B cell (primary cell): ENCODE measurements around the gene MAP2K1. TPM values are rescaled to one million over a fixed set of nuclear protein-coding genes. Genes with fewer than 3 reads are reported as not detected.

ENCODE experiments used
- ATAC-seq: fragments of 200-7000 bp; cut with Tn5 transposase; one replicate; pipeline ENCODE4 v1.10.0; 2021; ENCODE audit warnings: low read depth, mild to moderate bottlenecking, moderate number of reproducible peaks, moderate library complexity
- CTCF ChIA-PET: fragments of 350-600 bp; sonication (Branson Sonifier 250); formaldehyde crosslinking; loops from one replicate; lab custom pipeline; 2021; ENCODE audit warnings: antibody characterized with exemption, inconsistent platforms; lab: Charles Lee
- POLR2A ChIA-PET: fragments of 350-600 bp; sonication (Branson Sonifier 250); formaldehyde crosslinking; loops from one replicate; lab custom pipeline; 2021; ENCODE audit warnings: antibody characterized with exemption; lab: Charles Lee
- DNase-seq: peaks from one replicate; pipeline ENCODE4 v3.0.0; 2013
- H2AFZ ChIP-seq: 2 replicates; pipeline ENCODE4 v1.6.1; 2012; ENCODE audit warnings: mild to moderate bottlenecking, low read depth, low read length; ENCODE audit not compliant: insufficient read depth, poor library complexity, severe bottlenecking
- H3K27ac ChIP-seq, 2 donors: 1 replicate in 1 of 2; 2 replicates in 1 of 2; pipeline ENCODE4 v1.5.1; 2012 to 2013; ENCODE audit warnings: low read length in 2 of 2, mild to moderate bottlenecking in 2 of 2, moderate library complexity in 1 of 2
- H3K27me3 ChIP-seq, 4 experiments: fragments of 200-600 bp in 1 of 4; sonication (generic) in 1 of 4; replicated peaks in 1 of 4; 1 replicate in 2 of 4; 2 replicates in 2 of 4; pipeline versions ENCODE4 v1.6.1 to v1.7.0; 2013 to 2016; ENCODE audit warnings: low read length in 3 of 4, mild to moderate bottlenecking in 2 of 4, mixed read lengths in 1 of 4, moderate library complexity in 1 of 4; ENCODE audit not compliant: insufficient read depth in 4 of 4, control insufficient read depth in 3 of 4; ENCODE audit errors: control extremely low read depth in 1 of 4
- H3K36me3 ChIP-seq, 2 experiments: replicated peaks in 1 of 2; 1 replicate in 1 of 2; 2 replicates in 1 of 2; pipeline versions ENCODE4 v1.6.1 to v1.7.1; 2013; ENCODE audit warnings: low read length in 1 of 2; ENCODE audit not compliant: insufficient read depth in 2 of 2, control insufficient read depth in 1 of 2; ENCODE audit errors: control extremely low read depth in 1 of 2, extremely low read depth in 1 of 2
- H3K4me1 ChIP-seq, 2 donors: fragments of 200-600 bp in 1 of 2; sonication (generic) in 1 of 2; 1 replicate in 1 of 2; 2 replicates in 1 of 2; pipeline versions ENCODE4 v1.5.1 to v1.6.1; 2013 to 2017; ENCODE audit warnings: low read length in 2 of 2; ENCODE audit not compliant: control insufficient read depth in 2 of 2, insufficient read depth in 2 of 2
- H3K4me2 ChIP-seq: replicated peaks from 2 replicates; pipeline ENCODE3; 2012; ENCODE audit warnings: mild to moderate bottlenecking, low read depth, low read length; ENCODE audit not compliant: poor library complexity, severe bottlenecking
- H3K4me3 ChIP-seq, 5 experiments: fragments of 200-600 bp in 1 of 5; sonication (generic) in 1 of 5; 1 replicate in 3 of 5; 2 replicates in 2 of 5; pipeline versions ENCODE4 v1.5.1 to v1.7.0; 2011 to 2016; ENCODE audit warnings: low read length in 4 of 5, mild to moderate bottlenecking in 4 of 5, low read depth in 2 of 5, control low read depth in 1 of 5, moderate library complexity in 1 of 5; ENCODE audit not compliant: insufficient read depth in 1 of 5; ENCODE audit errors: control extremely low read depth in 1 of 5, extremely low read depth in 1 of 5
- H3K79me2 ChIP-seq: fragments of 200-600 bp; sonication (generic); one replicate; pipeline ENCODE4 v1.6.0; 2016; ENCODE audit warnings: low read length; ENCODE audit not compliant: control insufficient read depth, insufficient read depth
- H3K9ac ChIP-seq: fragments of 200-600 bp; sonication (generic); 2 replicates; pipeline ENCODE4 v1.6.1; 2017; ENCODE audit warnings: mild to moderate bottlenecking, low read length, moderate library complexity
- H3K9me3 ChIP-seq, 3 donors: one replicate each; pipeline versions ENCODE4 v1.6.1 to v1.7.1; 2013; ENCODE audit warnings: low read length in 2 of 3; ENCODE audit not compliant: control insufficient read depth in 2 of 3, insufficient read depth in 1 of 3; ENCODE audit errors: control extremely low read depth in 1 of 3
- H4K20me1 ChIP-seq: 2 replicates; pipeline ENCODE4 v1.6.0; 2012; ENCODE audit warnings: mild to moderate bottlenecking, low read length; ENCODE audit not compliant: insufficient read depth, control insufficient read depth, poor library complexity, severe bottlenecking
- H3K27ac Mint-ChIP-seq: one replicate; pipeline ENCODE4 v1.8.0; 2021; ENCODE audit warnings: mixed read lengths
- H3K27me3 Mint-ChIP-seq: one replicate; pipeline ENCODE4 v1.8.0; 2021; ENCODE audit warnings: mixed read lengths
- H3K4me1 Mint-ChIP-seq: one replicate; pipeline ENCODE4 v1.8.0; 2021; ENCODE audit warnings: mixed read lengths
- H3K4me3 Mint-ChIP-seq: one replicate; pipeline ENCODE4 v1.8.0; 2021; ENCODE audit warnings: mixed read lengths
- H3K9me3 Mint-ChIP-seq: one replicate; pipeline ENCODE4 v1.8.0; 2022; ENCODE audit warnings: mixed read lengths; ENCODE audit not compliant: insufficient read depth
- CTCF ChIP-seq: fragments of 200-600 bp; IDR thresholded peaks from one replicate; pipeline ENCODE4 v1.8.0; 2022; ENCODE audit warnings: antibody characterized with exemption, mild to moderate bottlenecking
- EZH2 ChIP-seq: IDR thresholded peaks from 2 replicates; pipeline ENCODE4 v1.6.1; 2012; ENCODE audit warnings: borderline replicate concordance, low read depth, mild to moderate bottlenecking, moderate library complexity, low read length; ENCODE audit not compliant: insufficient read depth, poor library complexity, severe bottlenecking
- WGBS: methylation state at CpG from one replicate; pipeline ENCODE4 v1.1.5; 2013; ENCODE audit warnings: missing lambda C conversion rate; ENCODE audit not compliant: insufficient coverage; 5-methylcytosine and 5-hydroxymethylcytosine counted together
- intact Hi-C: fragments of 100-400 bp; cut with micrococcal nuclease; formaldehyde crosslinking; loops from one replicate; pipeline ENCODE4 v1.10.0; 2022
- polyA plus RNA-seq: library from polyadenylated mRNA; depleted of rRNA; stranded (reverse); fragments of >200 nt; gene quantifications from 2 replicates; pipeline ENCODE4 v1.2.3, GENCODE V29; 2012
- total RNA-seq, 2 donors: library from RNA; stranded (reverse); fragments of 120-200 nt in 1 of 2; gene quantifications; 1 replicate in 1 of 2; 2 replicates in 1 of 2; pipeline versions ENCODE4 v1.2.3 to v1.2.4, GENCODE V29; 2013 to 2022

MAP2K1 gene
- total and polyA plus RNA-seq, 2 donors (not counting 1 experiment from before 2014, with no cell fraction given): 21.6 to 52.3 TPM

DNA sequence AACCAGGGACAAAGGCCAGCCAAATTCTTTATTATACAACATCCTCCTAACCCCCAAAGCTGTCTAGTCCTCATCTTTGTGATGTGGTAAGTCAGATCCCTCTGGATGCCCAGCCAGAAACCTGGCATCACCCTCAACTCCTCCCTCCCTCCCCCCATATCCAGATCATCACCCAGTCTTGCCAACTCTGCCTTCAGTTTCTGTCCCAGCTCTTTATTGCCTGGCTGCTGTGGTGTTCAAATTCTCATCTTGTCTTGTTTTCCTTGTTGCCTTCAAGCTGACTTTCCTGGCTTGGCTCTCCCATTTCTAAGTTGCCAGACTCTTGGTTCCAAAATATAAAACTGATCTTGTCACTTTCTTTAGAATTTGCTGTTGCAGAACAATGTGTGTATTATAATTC is 28.6 kb downstream of the MAP2K1 start:
- Mint-ChIP-seq H3K4me1 (peaks cover 51% of the 10 kb centered on the region), H3K27ac (no peak overlapping the region)
- H3K27me3 ChIP-seq: no peaks in the 10 kb centered on the region

DNA sequence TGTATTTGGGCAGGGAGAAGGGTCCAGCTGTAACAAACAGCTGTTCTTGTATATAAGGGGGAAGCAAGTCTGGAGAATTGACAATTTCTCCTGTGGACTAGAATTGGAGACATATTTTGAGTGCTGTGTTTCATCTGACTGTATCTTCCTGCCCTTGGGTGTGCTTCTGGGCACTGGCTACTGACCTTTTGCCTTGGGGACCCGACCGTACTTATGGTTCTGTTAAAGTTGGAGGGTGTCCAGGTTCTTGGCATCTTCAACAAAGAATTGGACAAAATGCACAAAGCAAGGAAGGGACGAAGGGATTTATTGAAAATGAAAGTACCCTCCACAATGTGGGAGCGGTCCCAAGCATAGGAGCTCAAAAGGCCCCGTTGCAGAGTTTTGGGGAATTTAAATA is 31.0 kb downstream of the MAP2K1 start:
- peaks cover 56% of the 10 kb centered on the region for H4K20me1 ChIP-seq
- DNase-seq (no peak), ATAC-seq (no peak)
- POLR2A ChIA-PET: no interaction called here
- H2AFZ ChIP-seq: no peak overlapping the region
- CTCF ChIA-PET: interaction anchor here (0.5 kb wide), 1 partner anchor 1608 kb away, joined by 5 read pairs; no protein-coding TSS in a partner anchor
- intact Hi-C loops: no loop called here
- peaks cover 0 to 7% of the 10 kb centered on the region in 2 donors for H3K4me1 ChIP-seq
- H3K9ac ChIP-seq: no peak overlapping the region
- peaks cover 2% of the 10 kb centered on the region for H3K9me3 Mint-ChIP-seq
- WGBS: 81% methylated on average over 3 of the region's 5 CpGs
- H3K4me3 ChIP-seq: no peak overlapping the region
- no peaks in the 10 kb centered on the region for H3K27me3 Mint-ChIP-seq
- no peak overlapping the region for H3K27ac Mint-ChIP-seq
- peaks cover 93% of the 10 kb centered on the region for H3K79me2 ChIP-seq
- peaks cover 0 to 8% of the 10 kb centered on the region in 2 experiments for H3K36me3 ChIP-seq
- TF ChIP-seq CTCF: no peak
- no peak for TF ChIP-seq EZH2
- H3K27me3 ChIP-seq: no peaks in the 10 kb centered on the region
- no peak overlapping the region for H3K4me2 ChIP-seq
- peaks cover 39% of the 10 kb centered on the region for H3K4me1 Mint-ChIP-seq
- H3K9me3 ChIP-seq: peaks cover 1 to 13% (median 5%) of the 10 kb centered on the region in 3 donors
- no peak overlapping the region for H3K4me3 Mint-ChIP-seq
- H3K27ac ChIP-seq: no peak overlapping the region

More for the DNA sequence above, 28.6 kb downstream of the MAP2K1 start:
- peaks cover 2% of the 10 kb centered on the region for H3K9me3 Mint-ChIP-seq
- ChIA-PET CTCF (interaction anchor here (1.7 kb wide), 1 partner anchor 29 kb away, joined by 5 read pairs; the partner anchor contains the start of gene MAP2K1), POLR2A (no interaction called here)
- H3K27ac ChIP-seq: no peak overlapping the region
- H3K36me3 ChIP-seq: peaks cover 0 to 8% of the 10 kb centered on the region in 2 experiments
- no peaks in the 10 kb centered on the region for H3K27me3 Mint-ChIP-seq
- TF ChIP-seq EZH2: no peak
- no peak for TF ChIP-seq CTCF
- DNase-seq (no peak), ATAC-seq (no peak)
- no peak overlapping the region for H3K4me3 Mint-ChIP-seq
- H3K9me3 ChIP-seq: peaks cover 1 to 13% (median 5%) of the 10 kb centered on the region in 3 donors
- intact Hi-C loops: no loop called here
- H2AFZ ChIP-seq: no peak overlapping the region
- peaks cover 10 to 18% of the 10 kb centered on the region in 2 donors for H3K4me1 ChIP-seq
- H3K4me3 ChIP-seq: no peak overlapping the region
- no peak overlapping the region for H3K9ac ChIP-seq
- peaks cover 72% of the 10 kb centered on the region for H4K20me1 ChIP-seq
- peaks cover 97% of the 10 kb centered on the region for H3K79me2 ChIP-seq
- H3K4me2 ChIP-seq: no peak overlapping the region
